GM18951 (cell line): Measurements from ENCODE around the gene SMIM23.

ENCODE experiments used
- POLR2A ChIP-seq: IDR thresholded peaks from 4 replicates; pipeline ENCODE4 v1.6.1; 2011; ENCODE audit warnings: mild to moderate bottlenecking; ENCODE audit not compliant: insufficient read length, insufficient read depth; ENCODE audit errors: extremely low read depth
- in situ Hi-C: fragments of 300-500 bp; cut with MboI; formaldehyde crosslinking; loops from one replicate; pipeline ENCODE4 v1.12.0; 2022; ENCODE audit warnings: low sequenced_read_pairs, mixed read lengths, inconsistent platforms; ENCODE audit not compliant: unreplicated experiment

Gene SMIM23

GRCh38 chr5:171839112-171839511 lies 53.5 kb downstream of the SMIM23 start:
- TF ChIP-seq POLR2A: no peak
- in situ Hi-C loops: no loop called here

GRCh38 chr5:171840066-171840465 lies 54.4 kb downstream of the SMIM23 start:
- TF ChIP-seq POLR2A: no peak
- in situ Hi-C loops: no loop called here
